Inferior parietal cortex (tissue), 1 donor: Measurements from ENCODE around the gene SAMD4A.

Experiments
- DNase-seq: peaks from one replicate; pipeline ENCODE4 v3.0.0-alpha.2; 2016; ENCODE audit errors: extremely low spot score

SAMD4A gene

GRCh38 chr14:54803926-54804537 is 237.1 kb downstream of the SAMD4A start:
- DNase-seq = no peak

GRCh38 chr14:54804538-54805041 is 237.7 kb downstream of the SAMD4A start:
- no peak for DNase-seq

GRCh38 chr14:54805070-54805444 is 238.1 kb downstream of the SAMD4A start:
- no peak for DNase-seq

- peak; percentile 89 for DNase-seq
These were observed 238.8 kb downstream of the SAMD4A start for GRCh38 chr14:54805445-54806322.

- no peak for DNase-seq
These were observed 239.7 kb downstream of the SAMD4A start for GRCh38 chr14:54806616-54807015.

- no peak for DNase-seq
These were observed 240.5 kb downstream of the SAMD4A start for GRCh38 chr14:54807428-54807827.

- DNase-seq = no peak
These were observed 241.0 kb downstream of the SAMD4A start for GRCh38 chr14:54807881-54808280.

- no peak for DNase-seq
These were observed 241.6 kb downstream of the SAMD4A start for GRCh38 chr14:54808326-54809161.

GRCh38 chr14:54809767-54810166 is 242.8 kb downstream of the SAMD4A start:
- DNase-seq = no peak

- no peak for DNase-seq
These were observed 245.7 kb downstream of the SAMD4A start for GRCh38 chr14:54812617-54813016.

- DNase-seq = no peak
These were observed 246.2 kb downstream of the SAMD4A start for GRCh38 chr14:54813081-54813480.

GRCh38 chr14:54814076-54814475 is 247.1 kb downstream of the SAMD4A start:
- no peak for DNase-seq

- DNase-seq = no peak
These were observed 248.1 kb downstream of the SAMD4A start for GRCh38 chr14:54815016-54815415.

GRCh38 chr14:54815515-54815914 is 248.6 kb downstream of the SAMD4A start:
- DNase-seq = no peak

- no peak for DNase-seq
These were observed 249.5 kb downstream of the SAMD4A start for GRCh38 chr14:54816450-54816849.

GRCh38 chr14:54817506-54817905 is 250.6 kb downstream of the SAMD4A start:
- no peak for DNase-seq

GRCh38 chr14:54818201-54819133 is 251.5 kb downstream of the SAMD4A start:
- DNase-seq = peak; percentile 6

- no peak for DNase-seq
These were observed 255.8 kb downstream of the SAMD4A start for GRCh38 chr14:54822685-54823084.

- DNase-seq = no peak
These were observed 257.0 kb downstream of the SAMD4A start for GRCh38 chr14:54823757-54824549.

- no peak for DNase-seq
These were observed 261.1 kb downstream of the SAMD4A start for GRCh38 chr14:54828037-54828436.
